ENCODE data around the gene WDPCP.
"Not testable (repeated sequence)": the region's sequence is repeated elsewhere in the genome, so short reads cannot be mapped to it uniquely, and the experiment has no call there.

Gene WDPCP

DNA sequence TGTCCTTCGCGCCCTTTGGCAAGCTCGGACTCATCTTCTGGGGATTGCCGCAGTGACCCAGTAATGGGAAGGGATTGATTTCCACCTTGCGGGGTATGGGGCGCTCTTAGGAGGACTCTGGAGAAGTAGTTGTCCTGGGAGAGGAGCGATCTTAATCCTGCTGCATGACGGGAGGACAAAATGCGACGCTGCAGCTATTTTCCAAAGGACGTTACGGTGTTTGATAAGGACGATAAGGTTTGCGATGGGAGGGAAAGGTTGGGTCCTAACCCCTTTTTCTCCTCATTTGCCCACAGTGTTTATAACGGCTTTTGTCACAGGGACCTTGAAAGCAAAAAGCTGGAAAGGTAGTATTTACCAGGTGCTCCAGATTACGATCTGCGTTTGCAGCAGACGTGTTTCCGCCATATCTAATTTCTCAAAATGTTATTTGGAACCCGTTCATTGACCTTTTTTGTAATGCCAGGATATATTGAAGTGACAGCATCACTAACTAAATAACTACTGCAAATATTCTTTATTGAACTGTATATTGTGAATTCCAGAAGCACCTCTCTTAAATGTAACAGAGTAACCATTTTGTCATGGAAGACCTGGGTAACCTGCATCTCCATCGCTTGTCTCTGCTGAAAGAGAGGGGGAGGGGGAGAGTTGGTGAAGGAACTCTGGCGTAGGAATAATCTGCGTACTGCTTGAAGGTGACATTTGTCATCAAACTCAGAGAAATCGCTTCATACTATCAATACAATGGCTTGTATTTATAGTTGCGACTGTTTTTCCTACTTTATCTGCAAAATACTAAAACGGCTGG lies 1.1 kb upstream of the WDPCP start:
- DNase-seq: no peak

DNA sequence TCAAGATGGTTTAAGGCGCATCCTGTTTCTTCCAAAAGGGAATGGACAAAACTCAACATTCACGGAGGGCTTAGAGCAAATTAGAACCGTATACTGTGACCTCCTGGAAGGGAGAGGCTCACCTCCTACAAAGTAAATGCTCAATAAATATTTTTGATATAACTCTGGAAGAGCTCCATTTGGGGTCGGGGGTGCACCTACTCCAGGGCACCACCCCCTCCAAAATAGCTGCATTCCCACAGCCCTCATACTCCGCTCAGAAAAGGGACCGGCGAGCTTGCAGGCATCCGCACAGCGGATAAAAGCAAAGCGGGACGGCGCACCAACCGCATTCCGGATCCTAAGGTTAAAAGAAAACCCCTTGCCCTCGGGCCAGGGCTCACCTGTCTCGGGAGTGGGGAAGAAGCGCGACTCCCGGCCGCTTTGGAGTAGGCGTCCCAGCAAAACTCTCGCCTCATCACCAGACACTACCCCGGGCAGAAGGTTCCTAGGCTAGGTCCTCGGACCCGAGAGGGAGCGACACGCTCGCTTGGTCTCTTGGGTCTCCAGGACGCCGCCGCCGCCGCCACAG lies 378 bp downstream of the WDPCP start:
- no peak for DNase-seq

DNA sequence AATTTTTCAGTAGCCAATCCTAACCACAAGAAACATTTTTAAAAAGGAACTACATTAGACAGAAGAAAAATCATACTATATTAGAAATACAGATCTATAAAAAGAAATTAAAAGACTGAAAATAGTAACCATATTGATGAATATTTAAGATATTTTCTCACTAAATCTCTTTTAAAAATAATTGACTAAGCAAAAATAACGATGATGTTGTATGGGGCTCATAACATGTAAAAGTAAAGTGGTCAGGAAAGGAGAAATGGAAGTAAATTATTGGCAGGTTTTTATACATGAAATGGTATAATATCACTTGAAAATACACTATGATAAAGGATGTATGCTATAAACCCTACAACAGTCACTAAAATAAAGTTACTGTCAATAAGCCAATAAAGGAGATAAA lies 5.4 kb downstream of the WDPCP start:
- DNase-seq: no peak

- no peak for DNase-seq
Measured at GRCh38 chr2:63581298-63581961, 6.8 kb downstream of the WDPCP start.

DNA sequence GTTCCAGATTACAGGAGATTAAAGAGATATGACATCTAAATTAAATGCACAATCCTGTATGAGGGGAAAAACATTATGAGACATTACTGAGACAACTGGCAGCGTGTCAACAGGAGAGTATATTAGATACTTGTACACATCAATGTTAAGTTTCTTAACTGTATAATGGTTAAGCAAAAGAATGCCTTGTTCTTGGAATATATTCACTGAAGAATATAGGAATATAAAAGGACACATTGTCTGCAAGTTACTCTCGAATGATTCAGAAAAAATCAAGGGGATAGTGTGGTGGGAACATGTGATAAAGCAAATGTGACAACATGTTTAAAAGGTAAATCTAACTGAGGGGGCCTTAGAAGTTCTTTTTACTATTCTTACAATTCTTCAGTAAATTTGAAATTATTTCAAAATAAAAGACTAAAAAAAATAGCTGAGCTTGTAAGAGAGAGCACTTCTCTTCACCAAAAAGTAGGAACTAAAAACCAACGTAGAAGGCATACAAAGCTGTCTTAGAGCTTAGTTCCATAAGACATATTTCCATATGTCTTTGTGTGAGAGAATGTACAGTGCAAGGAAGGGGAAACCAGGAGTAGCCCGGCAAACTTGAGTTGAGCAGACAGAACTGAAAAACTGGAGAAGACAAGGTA lies 7.5 kb downstream of the WDPCP start:
- no peak for DNase-seq

DNA sequence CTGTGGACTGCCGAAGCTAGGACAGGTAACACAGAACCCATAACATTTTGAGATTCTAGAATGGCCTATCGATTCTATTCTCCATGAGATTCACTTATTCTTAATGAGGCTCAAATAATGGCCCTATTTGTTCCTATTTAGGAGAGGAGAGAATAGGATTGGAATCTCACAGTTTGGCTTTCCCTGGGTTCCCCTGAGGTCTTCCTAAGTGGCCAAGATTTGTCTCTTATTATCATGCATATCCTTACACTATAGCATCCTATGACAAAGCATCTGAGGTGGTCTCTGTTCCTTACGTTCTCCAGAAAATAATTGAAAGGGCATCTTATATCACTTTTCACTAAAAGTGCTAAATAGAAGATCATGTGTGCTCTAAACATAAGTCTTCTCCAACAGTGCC lies 9.5 kb downstream of the WDPCP start:
- no peak for DNase-seq

DNA sequence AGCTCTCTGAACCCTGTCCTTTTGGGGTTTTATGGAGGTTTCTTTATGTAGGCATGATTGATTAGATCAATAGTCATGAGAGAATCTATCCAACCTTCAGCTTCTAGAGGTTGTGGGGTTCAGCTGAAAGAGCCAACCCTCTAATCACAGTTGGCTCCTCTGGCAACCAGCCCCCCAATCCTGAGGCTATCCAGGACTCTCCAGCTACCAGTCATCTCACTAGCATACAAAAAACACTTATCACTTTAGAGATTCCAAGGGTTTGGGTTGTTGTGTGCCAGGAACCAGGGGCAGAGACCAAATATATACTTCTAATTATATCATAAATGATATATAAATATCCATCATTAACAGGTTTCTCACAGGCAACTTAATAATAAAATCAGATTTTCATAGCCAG lies 11.7 kb downstream of the WDPCP start:
- DNase-seq: no peak

GRCh38 chr2:63573726-63574345 lies 14.4 kb downstream of the WDPCP start:
- DNase-seq: not testable (repeated sequence)

DNA sequence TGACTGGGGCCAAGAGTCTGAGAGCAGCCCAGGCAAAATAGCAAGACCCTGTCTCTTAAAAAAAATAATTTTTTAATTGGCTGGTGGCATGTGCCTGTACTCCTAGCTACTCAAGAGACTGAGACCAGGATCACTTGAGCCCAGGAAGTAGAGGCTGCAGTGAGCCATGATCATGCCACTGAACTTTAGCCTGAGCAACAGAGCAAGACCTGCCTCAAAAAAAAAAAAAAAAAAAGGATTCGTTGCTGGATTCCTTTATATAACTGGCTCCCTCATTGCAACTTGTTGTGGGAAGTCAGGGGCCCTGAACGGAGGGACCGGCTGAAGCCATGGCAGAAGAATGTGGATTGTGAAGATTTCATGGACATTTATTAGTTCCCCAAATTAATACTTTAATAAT lies 15.3 kb downstream of the WDPCP start:
- not testable (repeated sequence) for DNase-seq

DNA sequence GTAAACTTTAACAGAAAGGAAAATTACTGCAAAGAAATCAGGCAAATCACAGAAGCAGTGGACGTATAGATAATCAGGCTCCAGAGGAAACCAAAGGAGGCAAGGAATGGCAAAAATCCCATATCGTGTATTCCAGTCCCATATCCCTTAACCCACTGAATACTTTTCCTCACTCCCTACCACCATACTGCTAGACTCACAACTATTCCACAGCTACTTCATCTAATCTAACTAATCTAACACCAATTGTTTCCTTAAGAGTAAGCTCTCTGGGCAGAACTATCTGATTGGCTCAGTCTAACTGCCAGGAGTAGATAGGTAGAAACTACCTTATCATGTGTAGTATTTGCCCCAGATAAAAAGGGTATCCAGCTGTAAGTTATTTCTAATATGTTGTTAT lies 16.3 kb downstream of the WDPCP start:
- DNase-seq: no peak

- no peak for DNase-seq
Measured at GRCh38 chr2:63571291-63571690, 17.0 kb downstream of the WDPCP start.

DNA sequence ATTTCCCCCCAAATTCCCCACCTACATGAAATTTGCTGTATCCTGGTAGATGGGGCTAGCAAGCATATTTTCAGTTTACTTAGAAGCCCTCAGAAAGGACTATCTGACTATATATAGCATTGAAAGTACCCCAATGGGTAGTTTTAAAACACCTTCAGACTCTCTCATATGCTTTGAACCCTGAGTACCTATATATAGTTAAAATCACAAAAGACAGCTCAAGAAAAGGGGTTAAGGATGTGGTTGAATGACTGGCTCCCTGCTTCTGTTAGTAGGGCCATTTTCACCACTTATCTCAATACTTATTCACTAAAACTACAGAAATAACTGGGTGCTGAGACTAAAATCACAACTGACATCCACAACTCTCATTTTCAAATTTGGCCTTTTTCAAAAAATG lies 18.5 kb downstream of the WDPCP start:
- DNase-seq: no peak

DNA sequence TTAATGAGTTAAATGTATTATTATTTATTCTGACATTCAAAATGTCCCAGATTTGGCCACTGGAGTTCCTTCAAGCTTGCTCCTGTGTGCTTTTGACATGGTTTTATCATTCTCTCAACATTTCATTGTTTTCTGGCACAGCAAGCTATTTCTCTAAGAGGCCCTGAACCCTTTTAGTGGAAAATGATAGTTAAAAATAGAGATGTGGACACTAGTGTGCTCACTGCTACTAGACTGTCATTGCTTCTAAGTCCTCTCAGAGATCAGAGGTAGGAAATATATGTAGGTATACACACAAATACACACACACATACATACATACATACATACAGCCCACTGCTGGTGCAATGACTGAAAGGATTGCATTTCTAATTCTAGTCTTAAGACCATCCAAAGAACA lies 25.5 kb downstream of the WDPCP start:
- no peak for DNase-seq

GRCh38 chr2:63558922-63559321 lies 29.4 kb downstream of the WDPCP start:
- not testable (repeated sequence) for DNase-seq

- not testable (repeated sequence) for DNase-seq
Measured at GRCh38 chr2:63557819-63558218, 30.5 kb downstream of the WDPCP start.

DNA sequence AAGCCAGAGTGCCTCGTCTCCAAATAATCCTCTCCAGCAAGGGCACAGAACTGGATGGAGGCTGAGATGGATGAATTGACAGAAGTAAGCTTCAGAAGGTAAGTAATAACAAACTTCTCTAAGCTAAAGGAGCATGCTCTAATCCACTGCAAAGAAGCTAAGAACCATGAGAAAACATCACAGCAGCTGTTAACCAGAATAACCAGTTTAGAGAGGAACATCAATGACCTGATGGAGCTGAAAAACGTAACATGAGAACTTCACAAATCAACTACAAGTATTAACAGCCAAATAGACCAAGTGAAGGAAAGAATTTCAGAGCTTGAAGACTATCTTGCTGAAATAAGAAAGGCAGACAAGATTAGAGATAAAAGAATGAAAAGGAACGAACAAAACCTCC lies 32.3 kb downstream of the WDPCP start:
- DNase-seq: no peak

GRCh38 chr2:63555299-63555698 lies 33.0 kb downstream of the WDPCP start:
- no peak for DNase-seq

- DNase-seq: no peak
Measured at GRCh38 chr2:63553049-63553448, 35.2 kb downstream of the WDPCP start.

DNA sequence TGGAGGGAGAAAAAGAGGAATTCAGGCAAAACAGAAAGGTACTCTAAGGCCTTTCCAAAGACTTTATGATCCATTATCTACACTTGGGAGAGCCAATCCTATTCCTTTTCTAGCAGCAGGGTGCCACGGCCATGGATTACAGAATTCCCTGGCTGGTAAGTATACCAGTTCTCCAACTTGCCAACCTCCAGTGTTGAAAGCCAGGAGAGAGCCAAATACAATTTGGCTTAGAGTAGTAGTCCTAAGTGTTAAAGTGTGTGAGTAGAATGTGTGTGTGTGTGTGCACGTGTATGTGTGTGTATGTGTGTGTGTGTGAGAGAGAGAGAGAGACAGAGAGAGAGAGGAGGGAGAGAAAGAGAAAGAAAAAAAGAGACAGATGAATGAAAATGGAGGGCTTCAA lies 43.3 kb downstream of the WDPCP start:
- DNase-seq: no peak

GRCh38 chr2:63544017-63544627 lies 44.2 kb downstream of the WDPCP start:
- DNase-seq: peak; percentile 7

GRCh38 chr2:63539416-63540162 lies 48.7 kb downstream of the WDPCP start:
- no peak for DNase-seq

DNA sequence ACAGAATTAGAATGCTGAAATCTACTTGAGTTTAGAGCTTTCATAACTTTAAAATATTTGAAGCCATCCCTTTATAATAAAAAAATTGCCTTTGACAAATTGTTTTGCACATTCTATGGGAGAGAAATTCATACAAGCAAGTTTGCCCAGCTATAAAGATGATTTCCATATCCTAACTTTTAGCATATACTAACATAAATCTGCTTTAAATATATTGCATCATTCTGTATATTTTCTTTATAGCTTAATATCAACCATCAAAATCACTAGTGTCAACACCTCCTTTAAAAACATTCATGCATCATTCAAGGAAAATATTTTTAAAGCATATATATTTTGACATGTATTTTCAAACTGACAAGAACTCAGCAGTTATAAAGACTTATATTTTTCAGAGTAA lies 49.9 kb downstream of the WDPCP start:
- no peak for DNase-seq
